Measurements from ENCODE around the gene ADGRL3. TPM values are rescaled to one million over a fixed set of nuclear protein-coding genes. Genes with fewer than 3 reads are reported as not detected.
"Not testable (repeated sequence)": the region's sequence is repeated elsewhere in the genome, so short reads cannot be mapped to it uniquely, and the experiment has no call there.

ADGRL3 gene
- total RNA-seq, 4 donors from 2014 or later, result 6.5 to 19.0 (median 14.0) TPM

DNA sequence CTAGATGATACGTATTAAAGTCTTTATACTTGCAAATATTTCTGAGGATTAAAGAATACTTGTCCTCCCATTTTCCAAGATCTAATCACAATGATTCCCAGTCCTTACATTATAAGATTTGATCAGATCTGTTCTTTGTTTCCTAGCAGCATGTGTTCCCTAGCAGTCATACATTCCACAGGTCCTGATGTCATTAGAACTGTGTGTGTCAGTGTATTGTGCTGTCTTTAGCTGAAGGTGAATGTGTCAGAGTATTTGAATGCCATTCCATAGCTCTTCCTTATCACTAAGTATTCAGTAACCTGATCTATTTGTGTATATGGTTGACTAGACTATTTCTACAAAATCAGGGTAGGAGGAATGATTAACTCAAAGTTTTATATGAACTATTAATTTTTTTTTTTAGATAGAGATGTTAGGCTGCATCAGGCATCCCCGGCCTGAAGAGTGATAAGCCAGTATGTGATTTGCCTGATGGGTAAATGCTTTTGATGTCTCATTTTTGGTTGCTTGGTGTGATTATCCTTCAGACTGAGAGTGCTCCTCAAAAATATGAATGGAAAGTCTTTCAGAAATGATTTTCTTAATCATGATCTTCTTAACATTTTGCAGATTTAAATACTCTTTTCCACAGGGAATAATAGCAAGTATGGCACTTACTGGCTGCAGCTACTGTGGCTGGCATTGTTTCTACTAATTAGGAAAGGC is 4.4 kb downstream of the ADGRL3 start:
- TF ChIP-seq POLR2A (IDR thresholded peaks at IDR 0.05), result no peak
- TF ChIP-seq, protein P1, sequence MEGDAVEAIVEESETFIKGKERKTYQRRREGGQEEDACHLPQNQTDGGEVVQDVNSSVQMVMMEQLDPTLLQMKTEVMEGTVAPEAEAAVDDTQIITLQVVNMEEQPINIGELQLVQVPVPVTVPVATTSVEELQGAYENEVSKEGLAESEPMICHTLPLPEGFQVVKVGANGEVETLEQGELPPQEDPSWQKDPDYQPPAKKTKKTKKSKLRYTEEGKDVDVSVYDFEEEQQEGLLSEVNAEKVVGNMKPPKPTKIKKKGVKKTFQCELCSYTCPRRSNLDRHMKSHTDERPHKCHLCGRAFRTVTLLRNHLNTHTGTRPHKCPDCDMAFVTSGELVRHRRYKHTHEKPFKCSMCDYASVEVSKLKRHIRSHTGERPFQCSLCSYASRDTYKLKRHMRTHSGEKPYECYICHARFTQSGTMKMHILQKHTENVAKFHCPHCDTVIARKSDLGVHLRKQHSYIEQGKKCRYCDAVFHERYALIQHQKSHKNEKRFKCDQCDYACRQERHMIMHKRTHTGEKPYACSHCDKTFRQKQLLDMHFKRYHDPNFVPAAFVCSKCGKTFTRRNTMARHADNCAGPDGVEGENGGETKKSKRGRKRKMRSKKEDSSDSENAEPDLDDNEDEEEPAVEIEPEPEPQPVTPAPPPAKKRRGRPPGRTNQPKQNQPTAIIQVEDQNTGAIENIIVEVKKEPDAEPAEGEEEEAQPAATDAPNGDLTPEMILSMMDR (IDR thresholded peaks at IDR 0.05), result no peak
- TF ChIP-seq POLR2AphosphoS5 (IDR thresholded peaks at IDR 0.05), result no peak
- no peak for TF ChIP-seq EP300 (IDR thresholded peaks at IDR 0.05)
- Histone ChIP-seq H3K27ac (no peak overlapping the region), H3K36me3 (no peaks in the 10 kb centered on the region), H3K4me1 (peaks cover 29% of the 10 kb centered on the region), H3K9me3 (no peaks in the 10 kb centered on the region), H3K4me3 (no peak overlapping the region), H3K27me3 (peaks cover 43% of the 10 kb centered on the region)
- no peak for DNase-seq (ENCODE audit: low spot score in 2 of 2)
- 92% methylated on average over 2 of the region's 2 CpGs for whole genome bisulfite sequencing

DNA sequence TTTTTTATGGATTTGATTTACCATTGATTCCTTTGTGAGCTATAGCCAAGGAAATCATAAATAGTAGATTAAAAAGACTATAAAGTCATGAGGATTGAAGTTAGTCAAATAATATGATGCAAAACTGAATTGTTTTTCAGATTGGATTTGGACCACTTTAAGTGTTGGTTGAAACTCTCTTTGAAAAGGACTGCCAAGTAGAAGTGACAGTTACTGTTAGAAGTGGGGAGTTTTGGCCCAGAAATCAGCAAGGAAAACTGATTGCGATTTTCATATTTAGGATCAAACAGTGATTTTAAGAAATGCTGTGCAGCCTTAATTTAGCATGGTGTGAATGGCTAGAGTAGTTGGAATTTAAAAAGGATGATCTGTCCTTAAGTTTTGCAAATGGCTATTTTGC is 4.9 kb downstream of the ADGRL3 start:
- Histone ChIP-seq H3K4me3 (no peak overlapping the region), H3K9me3 (no peaks in the 10 kb centered on the region), H3K4me1 (peaks cover 28% of the 10 kb centered on the region), H3K27ac (no peak overlapping the region), H3K36me3 (no peaks in the 10 kb centered on the region), H3K27me3 (peaks cover 38% of the 10 kb centered on the region)
- no peak for TF ChIP-seq POLR2A (IDR thresholded peaks at IDR 0.05)
- TF ChIP-seq, protein P1 (IDR thresholded peaks at IDR 0.05), result no peak
- no peak for TF ChIP-seq POLR2AphosphoS5 (IDR thresholded peaks at IDR 0.05)
- TF ChIP-seq EP300 (IDR thresholded peaks at IDR 0.05), result no peak
- DNase-seq (ENCODE audit: low spot score in 2 of 2), result no peak
- 79% methylated on average over 1 of the region's 1 CpG for WGBS

DNA sequence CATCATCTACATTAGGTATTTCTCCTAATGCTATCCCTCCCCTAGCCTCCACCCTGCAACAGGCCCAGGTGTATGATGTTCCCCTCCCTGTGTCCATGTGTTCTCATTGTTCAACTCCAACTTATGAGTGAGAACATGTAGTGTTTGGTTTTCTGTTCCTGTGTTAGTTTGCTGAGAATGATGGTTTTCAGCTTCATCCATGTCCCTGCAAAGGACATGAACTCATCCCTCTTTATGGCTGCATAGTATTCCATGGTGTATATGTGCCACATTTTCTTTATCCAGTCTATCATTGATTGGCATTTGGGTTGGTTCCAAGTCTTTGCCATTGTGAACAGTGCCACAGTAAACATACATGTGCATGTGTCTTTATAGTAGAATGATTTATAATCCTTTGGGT is 7.0 kb downstream of the ADGRL3 start:
- H3K27ac ChIP-seq; H3K4me3 ChIP-seq; H3K9me3 ChIP-seq; H3K36me3 ChIP-seq; H3K4me1 ChIP-seq; DNase-seq (ENCODE audit: low spot score in 2 of 2): not testable (repeated sequence)
- peaks cover 17% of the 10 kb centered on the region for H3K27me3 ChIP-seq

GRCh38 chr4:61210186-61210939 is 10.2 kb downstream of the ADGRL3 start:
- Histone ChIP-seq H3K36me3 (no peaks in the 10 kb centered on the region), H3K4me1 (no peaks in the 10 kb centered on the region), H3K4me3 (no peak overlapping the region), H3K27me3 (peaks cover 6% of the 10 kb centered on the region), H3K9me3 (no peaks in the 10 kb centered on the region), H3K27ac (no peak overlapping the region)
- no peak for TF ChIP-seq EP300 (IDR thresholded peaks at IDR 0.05)
- TF ChIP-seq POLR2A (IDR thresholded peaks at IDR 0.05), result no peak
- TF ChIP-seq, protein P1 (IDR thresholded peaks at IDR 0.05), result no peak
- no peak for TF ChIP-seq POLR2AphosphoS5 (IDR thresholded peaks at IDR 0.05)
- DNase-seq (ENCODE audit: low spot score in 2 of 2), result no peak
- WGBS, result 70% methylated on average over 6 of the region's 6 CpGs

GRCh38 chr4:61211781-61212180 is 11.7 kb downstream of the ADGRL3 start:
- Histone ChIP-seq H3K4me1 (no peaks in the 10 kb centered on the region), H3K4me3 (no peak overlapping the region), H3K27me3 (peaks cover under 1% of the 10 kb centered on the region), H3K36me3 (no peaks in the 10 kb centered on the region), H3K27ac (no peak overlapping the region), H3K9me3 (no peaks in the 10 kb centered on the region)
- TF ChIP-seq POLR2A (IDR thresholded peaks at IDR 0.05), result no peak
- TF ChIP-seq EP300 (IDR thresholded peaks at IDR 0.05), result no peak
- TF ChIP-seq POLR2AphosphoS5 (IDR thresholded peaks at IDR 0.05), result no peak
- no peak for DNase-seq (ENCODE audit: low spot score in 2 of 2)
- 63% methylated on average over 1 of the region's 1 CpG for WGBS

GRCh38 chr4:61212788-61213187 is 12.7 kb downstream of the ADGRL3 start:
- no peaks in the 10 kb centered on the region for H3K9me3 ChIP-seq
- no peaks in the 10 kb centered on the region for H3K4me1 ChIP-seq
- 71% methylated on average over 2 of the region's 2 CpGs for WGBS
- H3K27me3 ChIP-seq, result no peaks in the 10 kb centered on the region
- no peak overlapping the region for H3K4me3 ChIP-seq
- DNase-seq (ENCODE audit: low spot score in 2 of 2), result no peak
- H3K27ac ChIP-seq, result no peak overlapping the region
- no peak for TF ChIP-seq POLR2A (IDR thresholded peaks at IDR 0.05)
- no peak for TF ChIP-seq EP300 (IDR thresholded peaks at IDR 0.05)
- no peak for TF ChIP-seq POLR2AphosphoS5 (IDR thresholded peaks at IDR 0.05)
- TF ChIP-seq, protein P1 (IDR thresholded peaks at IDR 0.05), result no peak
- no peaks in the 10 kb centered on the region for H3K36me3 ChIP-seq

All from suprapubic skin (tissue), 4 donors.